Gastrocnemius medialis (tissue), 4 donors: Measurements from ENCODE around the gene STOML3. TPM values are rescaled to one million over a fixed set of nuclear protein-coding genes. Genes with fewer than 3 reads are reported as not detected.
"Not testable (repeated sequence)": the region's sequence is repeated elsewhere in the genome, so short reads cannot be mapped to it uniquely, and the experiment has no call there.

Experiments used
- ATAC-seq, 2 donors: fragments of 150-250 bp; one replicate each; pipeline ENCODE4 v1.9.1; 2016
- DNase-seq, 2 donors: peaks; one replicate each; pipeline ENCODE4 v3.0.0-alpha.2; 2019
- H3K27ac ChIP-seq, 4 donors: fragments of 200-600 bp; sonication (generic); 1 replicate in 1 of 4; 2 replicates in 3 of 4; pipeline ENCODE4 v1.5.1; 2016 to 2018; ENCODE audit warnings: mild to moderate bottlenecking in 2 of 4, moderate library complexity in 1 of 4
- H3K27me3 ChIP-seq, 3 donors: fragments of 200-600 bp; sonication (generic) in 2 of 3; 1 replicate in 1 of 3; 2 replicates in 2 of 3; pipeline versions ENCODE4 v1.5.1 to v1.6.0; 2016 to 2019; ENCODE audit warnings: mild to moderate bottlenecking in 1 of 3, moderate library complexity in 1 of 3
- H3K36me3 ChIP-seq, 2 donors: fragments of 200-600 bp; sonication (generic) in 1 of 2; one replicate each; pipeline ENCODE4 v1.5.1; 2017 to 2018
- H3K4me1 ChIP-seq, 2 donors: fragments of 200-600 bp; sonication (generic) in 1 of 2; one replicate each; pipeline ENCODE4 v1.5.1; 2016 to 2017; ENCODE audit warnings: mild to moderate bottlenecking in 2 of 2
- H3K4me3 ChIP-seq, 4 donors: fragments of 200-600 bp; sonication (generic) in 3 of 4; 1 replicate in 1 of 4; 2 replicates in 3 of 4; pipeline ENCODE4 v1.5.1; 2016 to 2019; ENCODE audit warnings: mild to moderate bottlenecking in 2 of 4
- H3K9me3 ChIP-seq, 3 donors: fragments of 200-600 bp; sonication (generic) in 2 of 3; 1 replicate in 1 of 3; 2 replicates in 2 of 3; pipeline ENCODE4 v1.5.1; 2016 to 2019
- POLR2A ChIP-seq, 2 donors: fragments of 450-650 bp; IDR thresholded peaks; one replicate each; pipeline ENCODE4 v1.6.1; 2017; ENCODE audit warnings: antibody characterized with exemption in 2 of 2, mild to moderate bottlenecking in 2 of 2, moderate library complexity in 2 of 2
- in situ Hi-C, 4 donors: fragments of 200-750 bp; cut with MboI; loops; one replicate each; pipeline versions ENCODE4 v1.15.0 to v1.8.0; 2017; ENCODE audit warnings: low sequenced_read_pairs in 4 of 4
- intact Hi-C: fragments of 100-400 bp; cut with DNase I; formaldehyde crosslinking; loops from one replicate; pipeline ENCODE4 v1.15.1; 2023; ENCODE audit warnings: low total_unique reads
- total RNA-seq, 4 donors: library from RNA; depleted of rRNA; stranded (reverse); fragments of >200 nt; gene quantifications; one replicate each; pipeline versions ENCODE4 v1.1.0 to v1.2.3, GENCODE V29; 2016
- TF ChIP-seq, protein P1 (sequence below), 5 experiments: fragments of 450-650 bp in 3 of 5; fragments of 200-600 bp in 2 of 5; sonication (generic) in 2 of 5; IDR thresholded peaks in 4 of 5; conservative IDR thresholded peaks in 1 of 5; 1 replicate in 4 of 5; 2 replicates in 1 of 5; pipeline ENCODE4 v1.5.1; 2016 to 2019; ENCODE audit warnings: antibody characterized with exemption in 5 of 5, mild to moderate bottlenecking in 3 of 5, moderate library complexity in 3 of 5

STOML3 gene
- total RNA-seq, 4 donors from 2014 or later, result not detected

- peaks cover 0 to 57% of the 10 kb centered on the region in 2 donors for H3K36me3 ChIP-seq
- H3K27ac ChIP-seq, result no peak overlapping the region
- H3K27me3 ChIP-seq, result no peaks in the 10 kb centered on the region
- TF ChIP-seq, protein P1, sequence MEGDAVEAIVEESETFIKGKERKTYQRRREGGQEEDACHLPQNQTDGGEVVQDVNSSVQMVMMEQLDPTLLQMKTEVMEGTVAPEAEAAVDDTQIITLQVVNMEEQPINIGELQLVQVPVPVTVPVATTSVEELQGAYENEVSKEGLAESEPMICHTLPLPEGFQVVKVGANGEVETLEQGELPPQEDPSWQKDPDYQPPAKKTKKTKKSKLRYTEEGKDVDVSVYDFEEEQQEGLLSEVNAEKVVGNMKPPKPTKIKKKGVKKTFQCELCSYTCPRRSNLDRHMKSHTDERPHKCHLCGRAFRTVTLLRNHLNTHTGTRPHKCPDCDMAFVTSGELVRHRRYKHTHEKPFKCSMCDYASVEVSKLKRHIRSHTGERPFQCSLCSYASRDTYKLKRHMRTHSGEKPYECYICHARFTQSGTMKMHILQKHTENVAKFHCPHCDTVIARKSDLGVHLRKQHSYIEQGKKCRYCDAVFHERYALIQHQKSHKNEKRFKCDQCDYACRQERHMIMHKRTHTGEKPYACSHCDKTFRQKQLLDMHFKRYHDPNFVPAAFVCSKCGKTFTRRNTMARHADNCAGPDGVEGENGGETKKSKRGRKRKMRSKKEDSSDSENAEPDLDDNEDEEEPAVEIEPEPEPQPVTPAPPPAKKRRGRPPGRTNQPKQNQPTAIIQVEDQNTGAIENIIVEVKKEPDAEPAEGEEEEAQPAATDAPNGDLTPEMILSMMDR (IDR thresholded peaks at IDR 0.05 in 4 of 5, conservative IDR thresholded peaks at IDR 0.05 in 1 of 5), result no peak
- TF ChIP-seq POLR2A (IDR thresholded peaks at IDR 0.05), result no peak
- ATAC-seq, result no peak
- H3K4me1 ChIP-seq, result peaks cover 9% of the 10 kb centered on the region in 2 donors
- no peak for DNase-seq
- H3K9me3 ChIP-seq, result no peaks in the 10 kb centered on the region
- no peak overlapping the region for H3K4me3 ChIP-seq
- in situ Hi-C loops, result no loop called here
- intact Hi-C loops, result no loop called here
Measured at GRCh38 chr13:39013462-39013861, 22.8 kb upstream of the STOML3 start.

- H3K27ac ChIP-seq, result no peak overlapping the region
- TF ChIP-seq POLR2A (IDR thresholded peaks at IDR 0.05), result no peak
- TF ChIP-seq, protein P1 (IDR thresholded peaks at IDR 0.05 in 4 of 5, conservative IDR thresholded peaks at IDR 0.05 in 1 of 5), result no peak
- in situ Hi-C loops, result no loop called here
Measured at GRCh38 chr13:39012608-39013007, 22.0 kb upstream of the STOML3 start.

GRCh38 chr13:39006371-39007111 lies 15.9 kb upstream of the STOML3 start:
- DNase-seq, intact Hi-C loops, H3K27me3 ChIP-seq, in situ Hi-C loops, H3K9me3 ChIP-seq, H3K27ac ChIP-seq, H3K4me3 ChIP-seq, ATAC-seq, H3K4me1 ChIP-seq: not testable (repeated sequence)
- H3K36me3 ChIP-seq, result peaks cover 0 to 22% of the 10 kb centered on the region in 2 donors

More at GRCh38 chr13:39012608-39013007, 22.0 kb upstream of the STOML3 start:
- no peaks in the 10 kb centered on the region for H3K27me3 ChIP-seq
- intact Hi-C loops, result no loop called here
- DNase-seq, result no peak
- H3K4me3 ChIP-seq, result no peak overlapping the region
- ATAC-seq, result no peak
- peaks cover 0 to 57% of the 10 kb centered on the region in 2 donors for H3K36me3 ChIP-seq
- peaks cover 9% of the 10 kb centered on the region in 2 donors for H3K4me1 ChIP-seq
- no peaks in the 10 kb centered on the region for H3K9me3 ChIP-seq

- Histone ChIP-seq H3K36me3 (no peaks in the 10 kb centered on the region), H3K4me3 (no peak overlapping the region), H3K9me3 (no peaks in the 10 kb centered on the region), H3K27ac (no peak overlapping the region), H3K4me1 (no peaks in the 10 kb centered on the region), H3K27me3 (no peaks in the 10 kb centered on the region)
- ATAC-seq (no peak), DNase-seq (no peak)
- in situ Hi-C loops (no loop called here), intact Hi-C loops (no loop called here)
- TF ChIP-seq, protein P1 (IDR thresholded peaks at IDR 0.05 in 4 of 5, conservative IDR thresholded peaks at IDR 0.05 in 1 of 5), result no peak
- no peak for TF ChIP-seq POLR2A (IDR thresholded peaks at IDR 0.05)
Measured at GRCh38 chr13:38998739-38999138, 8.1 kb upstream of the STOML3 start.

- in situ Hi-C loops (no loop called here), intact Hi-C loops (no loop called here)
- ATAC-seq, result no peak
- H3K36me3 ChIP-seq, result no peaks in the 10 kb centered on the region
- no peak for DNase-seq
- no peaks in the 10 kb centered on the region for H3K4me1 ChIP-seq
- H3K9me3 ChIP-seq, result no peaks in the 10 kb centered on the region
- H3K27ac ChIP-seq, result no peak overlapping the region
- H3K27me3 ChIP-seq, result no peaks in the 10 kb centered on the region
- TF ChIP-seq, protein P1 (IDR thresholded peaks at IDR 0.05 in 4 of 5, conservative IDR thresholded peaks at IDR 0.05 in 1 of 5), result no peak
- no peak for TF ChIP-seq POLR2A (IDR thresholded peaks at IDR 0.05)
- no peak overlapping the region for H3K4me3 ChIP-seq
Measured at GRCh38 chr13:38993381-38993780, 2.8 kb upstream of the STOML3 start.
